DND-41 (cell line): ENCODE data around the gene CCDC40.

Experiments
- ATAC-seq: fragments of 200-7000 bp; cut with Tn5 transposase; 3 replicates; pipeline ENCODE4 v1.9.1; 2021; ENCODE audit warnings: low read depth; ENCODE audit not compliant: insufficient read depth
- DNase-seq: peaks from one replicate; pipeline ENCODE4 v3.0.0-alpha.2; 2020
- H2AFZ ChIP-seq: 2 replicates; pipeline ENCODE4 v1.6.0; 2012; ENCODE audit warnings: low read depth, low read length
- H3K27ac ChIP-seq: 2 replicates; pipeline ENCODE4 v1.5.1; 2012; ENCODE audit warnings: low read length, inconsistent platforms
- H3K27me3 ChIP-seq: fragments of 200-600 bp; sonication (generic); 2 replicates; pipeline ENCODE4 v1.6.0; 2012; ENCODE audit warnings: low read length, mild to moderate bottlenecking, inconsistent platforms; ENCODE audit not compliant: insufficient read depth, poor library complexity
- H3K36me3 ChIP-seq: 2 replicates; pipeline ENCODE4 v1.5.1; 2012; ENCODE audit warnings: low read length, inconsistent platforms; ENCODE audit not compliant: insufficient read depth
- H3K4me1 ChIP-seq: 2 replicates; pipeline ENCODE4 v1.5.1; 2012; ENCODE audit warnings: mild to moderate bottlenecking, low read length; ENCODE audit not compliant: insufficient read depth
- H3K4me2 ChIP-seq: 2 replicates; pipeline ENCODE4 v1.6.0; 2012; ENCODE audit warnings: mild to moderate bottlenecking, moderate library complexity, low read length, inconsistent platforms; ENCODE audit not compliant: insufficient read depth
- H3K4me3 ChIP-seq, 2 experiments: fragments of 200-600 bp in 1 of 2; shearing (Covaris generic) in 1 of 2; 2 replicates each; pipeline ENCODE4 v1.5.1; 2012 to 2016; ENCODE audit warnings: inconsistent platforms in 2 of 2, low read length in 2 of 2, mild to moderate bottlenecking in 2 of 2, low read depth in 1 of 2, moderate library complexity in 1 of 2
- H3K79me2 ChIP-seq: 2 replicates; pipeline ENCODE4 v1.6.0; 2012; ENCODE audit warnings: low read length, inconsistent platforms; ENCODE audit not compliant: insufficient read depth
- H3K9ac ChIP-seq: 2 replicates; pipeline ENCODE4 v1.6.0; 2012; ENCODE audit warnings: low read depth, mild to moderate bottlenecking, inconsistent platforms, low read length, moderate library complexity
- H3K9me3 ChIP-seq: 2 replicates; pipeline ENCODE4 v1.5.1; 2012; ENCODE audit warnings: low read length, moderate library complexity, mild to moderate bottlenecking, inconsistent platforms; ENCODE audit not compliant: insufficient read depth, severe bottlenecking
- H4K20me1 ChIP-seq: 2 replicates; pipeline ENCODE4 v1.6.0; 2012; ENCODE audit warnings: low read length; ENCODE audit not compliant: insufficient read depth
- CTCF ChIP-seq: IDR thresholded peaks from 2 replicates; pipeline ENCODE4 v1.5.1; 2012; ENCODE audit warnings: borderline replicate concordance, low read length, moderate library complexity, mild to moderate bottlenecking; ENCODE audit not compliant: poor library complexity, severe bottlenecking; ENCODE audit errors: extremely low read depth
- EZH2 ChIP-seq: IDR thresholded peaks from 3 replicates; pipeline ENCODE4 v1.6.1; 2012; ENCODE audit warnings: borderline replicate concordance, low read depth, mild to moderate bottlenecking, moderate library complexity, low read length, inconsistent platforms; ENCODE audit not compliant: severe bottlenecking

Gene CCDC40

GRCh38 chr17:80067393-80067986 lies 31.0 kb downstream of the CCDC40 start:
- Histone ChIP-seq H3K4me2 (no peak overlapping the region), H3K36me3 (no peaks in the 10 kb centered on the region), H3K79me2 (no peaks in the 10 kb centered on the region), H2AFZ (no peak overlapping the region), H3K27ac (no peak overlapping the region), H3K4me3 (no peak overlapping the region), H3K27me3 (no peaks in the 10 kb centered on the region), H4K20me1 (no peaks in the 10 kb centered on the region), H3K4me1 (no peaks in the 10 kb centered on the region), H3K9ac (no peak overlapping the region), H3K9me3 (no peaks in the 10 kb centered on the region)
- TF ChIP-seq CTCF (no peak), EZH2 (no peak)
- DNase-seq = no peak
- ATAC-seq = no peak

GRCh38 chr17:80068301-80069222 lies 32.1 kb downstream of the CCDC40 start:
- Histone ChIP-seq H3K9ac (no peak overlapping the region), H3K4me1 (no peaks in the 10 kb centered on the region), H2AFZ (no peak overlapping the region), H3K4me3 (no peak overlapping the region), H3K36me3 (no peaks in the 10 kb centered on the region), H3K79me2 (no peaks in the 10 kb centered on the region), H3K4me2 (no peak overlapping the region), H3K9me3 (no peaks in the 10 kb centered on the region), H3K27me3 (no peaks in the 10 kb centered on the region), H4K20me1 (no peaks in the 10 kb centered on the region), H3K27ac (no peak overlapping the region)
- ATAC-seq = no peak
- DNase-seq = no peak
- TF ChIP-seq CTCF (no peak), EZH2 (no peak)

- no peaks in the 10 kb centered on the region for H3K36me3 ChIP-seq
- H3K4me3 ChIP-seq = no peak overlapping the region
- no peaks in the 10 kb centered on the region for H4K20me1 ChIP-seq
- DNase-seq (no peak), ATAC-seq (no peak)
- no peaks in the 10 kb centered on the region for H3K27me3 ChIP-seq
- no peaks in the 10 kb centered on the region for H3K9me3 ChIP-seq
- no peaks in the 10 kb centered on the region for H3K79me2 ChIP-seq
- H2AFZ ChIP-seq = no peak overlapping the region
- no peak for TF ChIP-seq EZH2
- TF ChIP-seq CTCF = no peak
- no peak overlapping the region for H3K27ac ChIP-seq
- H3K4me2 ChIP-seq = no peak overlapping the region
- H3K9ac ChIP-seq = no peak overlapping the region
- H3K4me1 ChIP-seq = no peaks in the 10 kb centered on the region
Observed at GRCh38 chr17:80070375-80071115, 34.1 kb downstream of the CCDC40 start.
